Left lung (tissue), 10 donors: ENCODE results near the gene GABRR1. TPM values are rescaled to one million over a fixed set of nuclear protein-coding genes. Genes with fewer than 3 reads are reported as not detected.

Experiments used
- ATAC-seq: fragments of 200-7000 bp; cut with Tn5 transposase; one replicate; pipeline ENCODE4 v1.9.1; 2020; ENCODE audit warnings: moderate library complexity
- DNase-seq, 4 donors: peaks; one replicate each; pipeline ENCODE4 v3.0.0-alpha.2; 2013 to 2020
- H3K27ac ChIP-seq, 2 donors: fragments of 200-600 bp; sonication (generic) in 1 of 2; one replicate each; pipeline versions ENCODE4 v1.5.0 to v1.8.0; 2020 to 2021
- H3K27me3 ChIP-seq, 2 donors: fragments of 200-600 bp; sonication (generic) in 1 of 2; one replicate each; pipeline versions ENCODE4 v1.5.0 to v1.8.0; 2020 to 2021
- H3K36me3 ChIP-seq, 2 donors: fragments of 200-600 bp; sonication (generic) in 1 of 2; one replicate each; pipeline versions ENCODE4 v1.5.0 to v1.8.0; 2020 to 2021
- H3K4me1 ChIP-seq, 2 donors: fragments of 200-600 bp; one replicate each; pipeline ENCODE4 v1.8.0; 2021
- H3K4me3 ChIP-seq, 2 donors: fragments of 200-600 bp; sonication (generic) in 1 of 2; one replicate each; pipeline versions ENCODE4 v1.5.0 to v1.8.0; 2020 to 2021; ENCODE audit warnings: mild to moderate bottlenecking in 1 of 2
- H3K9me3 ChIP-seq, 2 donors: fragments of 200-600 bp; sonication (generic) in 1 of 2; one replicate each; pipeline versions ENCODE4 v1.5.0 to v1.8.0; 2020 to 2021
- CTCF ChIP-seq, 2 donors: fragments of 200-600 bp; sonication (generic) in 1 of 2; IDR thresholded peaks; one replicate each; pipeline versions ENCODE4 v1.5.0 to v1.8.0; 2021; ENCODE audit warnings: antibody characterized with exemption in 2 of 2
- intact Hi-C, 2 donors: fragments of 100-400 bp; cut with DNase I; formaldehyde crosslinking; loops; one replicate each; pipeline versions ENCODE4 v1.11.2 to v1.14.2; 2022
- polyA plus RNA-seq, 6 donors: library from polyadenylated mRNA; unstranded; fragments of 120-200 nt; gene quantifications; one replicate each; pipeline ENCODE4 v1.2.1, GENCODE V29; 2013; ENCODE audit not compliant: insufficient read length in 6 of 6
- total RNA-seq, 2 donors: library from RNA; stranded (reverse); fragmentation: NEBNext Ultra II Directional; extraction: Animal tissue kit (Norgen Biotek cat#: 25700); gene quantifications; one replicate each; pipeline ENCODE4 v1.2.1, GENCODE V29; 2021
- donor health status: DM: no; HTN: yes; CAD: no.
- donor health status: DM: no; HTN: no; CAD: no.

The GABRR1 gene
- total and polyA plus RNA-seq, 8 donors, result not detected

- Histone ChIP-seq H3K4me3 (no peak overlapping the region), H3K4me1 (no peaks in the 10 kb centered on the region), H3K27ac (no peak overlapping the region), H3K9me3 (no peaks in the 10 kb centered on the region), H3K36me3 (no peaks in the 10 kb centered on the region), H3K27me3 (no peaks in the 10 kb centered on the region)
- DNase-seq, result no peak
- TF ChIP-seq CTCF (IDR thresholded peaks at IDR 0.05), result no peak
- ATAC-seq, result no peak
- intact Hi-C loops, result no loop called here
These were observed 5.0 kb upstream of the GABRR1 start for GRCh38 chr6:89221971-89222711.

GRCh38 chr6:89221129-89221528, 4.0 kb upstream of the GABRR1 start:
- no peaks in the 10 kb centered on the region for H3K9me3 ChIP-seq
- TF ChIP-seq CTCF (IDR thresholded peaks at IDR 0.05), result no peak
- DNase-seq (no peak), ATAC-seq (no peak)
- intact Hi-C loops, result no loop called here
- H3K27ac ChIP-seq, result no peak overlapping the region
- no peak overlapping the region for H3K4me3 ChIP-seq
- no peaks in the 10 kb centered on the region for H3K4me1 ChIP-seq
- no peaks in the 10 kb centered on the region for H3K36me3 ChIP-seq
- no peaks in the 10 kb centered on the region for H3K27me3 ChIP-seq

GRCh38 chr6:89216411-89216810, 747 bp downstream of the GABRR1 start:
- ATAC-seq (no peak), DNase-seq (no peak)
- TF ChIP-seq CTCF (IDR thresholded peaks at IDR 0.05), result no peak
- H3K27ac ChIP-seq, result no peak overlapping the region
- H3K9me3 ChIP-seq, result no peaks in the 10 kb centered on the region
- no peaks in the 10 kb centered on the region for H3K36me3 ChIP-seq
- H3K4me3 ChIP-seq, result no peak overlapping the region
- no peaks in the 10 kb centered on the region for H3K4me1 ChIP-seq
- no peaks in the 10 kb centered on the region for H3K27me3 ChIP-seq
- intact Hi-C loops, result no loop called here

- no peak for ATAC-seq
- Histone ChIP-seq H3K36me3 (no peaks in the 10 kb centered on the region), H3K9me3 (no peaks in the 10 kb centered on the region), H3K4me1 (no peaks in the 10 kb centered on the region), H3K27me3 (no peaks in the 10 kb centered on the region), H3K4me3 (no peak overlapping the region), H3K27ac (no peak overlapping the region)
- TF ChIP-seq CTCF (IDR thresholded peaks at IDR 0.05), result no peak
- no peak for DNase-seq
- intact Hi-C loops, result no loop called here
These were observed 1.8 kb downstream of the GABRR1 start for GRCh38 chr6:89215391-89215790.

GRCh38 chr6:89214197-89214596, 3.0 kb downstream of the GABRR1 start:
- intact Hi-C loops, result no loop called here
- Histone ChIP-seq H3K36me3 (no peaks in the 10 kb centered on the region), H3K27ac (no peak overlapping the region), H3K27me3 (no peaks in the 10 kb centered on the region), H3K4me3 (no peak overlapping the region), H3K4me1 (no peaks in the 10 kb centered on the region), H3K9me3 (no peaks in the 10 kb centered on the region)
- TF ChIP-seq CTCF (IDR thresholded peaks at IDR 0.05), result no peak
- DNase-seq (no peak), ATAC-seq (no peak)
